Heart left ventricle (tissue), 16 donors: ENCODE results near the gene WDR37. TPM values are rescaled to one million over a fixed set of nuclear protein-coding genes. Genes with fewer than 3 reads are reported as not detected.

Experiments
- ATAC-seq, 4 donors: fragments of 200-7000 bp; cut with Tn5 transposase; one replicate each; pipeline ENCODE4 v1.9.1; 2020 to 2022; ENCODE audit warnings: moderate library complexity in 4 of 4, mild to moderate bottlenecking in 3 of 4, moderate number of reproducible peaks in 1 of 4
- DNase-seq, 5 donors: peaks; one replicate each; pipeline ENCODE4 v3.0.0-alpha.2; 2020
- H3K27ac ChIP-seq, 12 donors: fragments of 200-600 bp; sonication (generic) in 4 of 12; one replicate each; pipeline versions ENCODE4 v1.5.0 to v1.8.0; 2016 to 2022; ENCODE audit warnings: mild to moderate bottlenecking in 2 of 12
- H3K27me3 ChIP-seq, 9 donors: fragments of 200-600 bp; sonication (generic) in 2 of 9; one replicate each; pipeline versions ENCODE4 v1.5.1 to v1.8.0; 2016 to 2022; ENCODE audit warnings: mild to moderate bottlenecking in 3 of 9
- H3K36me3 ChIP-seq, 9 donors: fragments of 200-600 bp; sonication (generic) in 2 of 9; one replicate each; pipeline versions ENCODE4 v1.5.0 to v1.8.0; 2018 to 2022; ENCODE audit warnings: mild to moderate bottlenecking in 2 of 9
- H3K4me1 ChIP-seq, 12 donors: fragments of 200-600 bp; sonication (generic) in 4 of 12; one replicate each; pipeline versions ENCODE4 v1.5.0 to v1.8.0; 2016 to 2022; ENCODE audit warnings: mild to moderate bottlenecking in 3 of 12
- H3K4me3 ChIP-seq, 12 donors: fragments of 200-600 bp; sonication (generic) in 4 of 12; one replicate each; pipeline versions ENCODE4 v1.5.0 to v1.8.0; 2017 to 2022; ENCODE audit warnings: mild to moderate bottlenecking in 9 of 12, moderate library complexity in 4 of 12
- H3K9me3 ChIP-seq, 12 donors: fragments of 200-600 bp; sonication (generic) in 4 of 12; one replicate each; pipeline versions ENCODE4 v1.5.0 to v1.8.0; 2016 to 2022; ENCODE audit warnings: mild to moderate bottlenecking in 1 of 12
- CTCF ChIP-seq, 12 donors: fragments of 200-600 bp; sonication (generic) in 4 of 12; IDR thresholded peaks; one replicate each; pipeline versions ENCODE4 v1.5.0 to v1.8.0; 2018 to 2022; ENCODE audit warnings: antibody characterized with exemption in 12 of 12, mild to moderate bottlenecking in 5 of 12
- POLR2A ChIP-seq, 2 donors: fragments of 450-650 bp; IDR thresholded peaks; one replicate each; pipeline ENCODE4 v1.6.1; 2017; ENCODE audit warnings: antibody characterized with exemption in 2 of 2, mild to moderate bottlenecking in 2 of 2, moderate library complexity in 2 of 2
- WGBS, 4 donors: extraction: QIAGEN DNeasy Blood & Tissue Kit in 2 of 4; methylation state at CpG; one replicate each; pipeline versions ENCODE4 v1.1.5 to v1.1.7; 2013 to 2018; 5-methylcytosine and 5-hydroxymethylcytosine counted together
- intact Hi-C, 10 donors: fragments of 100-400 bp; cut with DNase I; formaldehyde crosslinking; loops; one replicate each; pipeline versions ENCODE4 v1.11.1 to v1.14.2; 2022
- polyA plus RNA-seq, 2 donors: library from polyadenylated mRNA; stranded (reverse); fragments of 200-250 nt; gene quantifications; one replicate each; pipeline ENCODE4 v1.2.3, GENCODE V29; 2013
- total RNA-seq, 9 donors: library from RNA; depleted of rRNA in 2 of 9; stranded (reverse); fragments of >200 nt in 2 of 9; fragmentation: NEBNext Ultra II Directional in 3 of 9; extraction: Animal tissue kit (Norgen Biotek cat#: 25700) in 3 of 9; gene quantifications; one replicate each; pipeline versions ENCODE4 v1.1.0 to v1.2.4, GENCODE V29; 2016 to 2023
- donor health status: ischemic (EF 13 %, LVEDD 7.1; RV severe dilation, severe dysfunction).
- donor health status: healthy with polysubstance abuse.
- donor health status: DM: no; HTN: yes; CAD: no.
- donor health status: DM: no; HTN: no; CAD: no.
- donor health status: ischemic (EF 25% LVEDD 6.9; RV normal size, moderate dysfunction).
- donor health status: ischemic (EF 25% LVEDD 5.7; RV mildly dilated, moderate dysfunction).
- donor health status: healthy.
- donor health status: DM: yes; HTN: yes; CAD: no.
- donor health status: ischemic (EF 35%, LVEDD 5.7; RV mildly dilated, moderate dysfunction).
- donor health status: nonischemic (EF 11% LVEDD 7.7; RV severe dilation, severe dysfunction).
- donor health status: DM: yes; HTN: yes; CAD: no.
- donor health status: PGD.
- donor health status: ischemic (EF 29% LVEDD 5.4; RV normal size, mild dysfunction).
- donor health status: nonischemic (EF 23%, LVEDD 6.1; RV moderate dilation, normal function).

The WDR37 gene
- total and polyA plus RNA-seq, 11 donors = 8.4 to 43.3 (median 26.3) TPM

GRCh38 chr10:1114315-1114714, 58.1 kb downstream of the WDR37 start:
- Histone ChIP-seq H3K4me1 (peaks cover 0 to 20% (median under 1%) of the 10 kb centered on the region in 12 donors), H3K27me3 (no peaks in the 10 kb centered on the region), H3K36me3 (peaks cover 0 to 93% (median 84%) of the 10 kb centered on the region in 9 donors), H3K27ac (no peak overlapping the region), H3K9me3 (no peaks in the 10 kb centered on the region), H3K4me3 (no peak overlapping the region)
- intact Hi-C loops = no loop called here
- ATAC-seq (no peak), DNase-seq (no peak)
- no peak for TF ChIP-seq CTCF (IDR thresholded peaks at IDR 0.05)
- no peak for TF ChIP-seq POLR2A (IDR thresholded peaks at IDR 0.05)
- 80 to 87% (median 86%) methylated on average over 10 of the region's 10 CpGs for WGBS, 4 donors

- no peak overlapping the region for H3K27ac ChIP-seq
- peaks cover 0 to 24% (median 3%) of the 10 kb centered on the region in 12 donors for H3K4me1 ChIP-seq
- no peak overlapping the region for H3K4me3 ChIP-seq
- DNase-seq (no peak), ATAC-seq (peak in 1 of 4 donors; percentile 16)
- H3K9me3 ChIP-seq = no peaks in the 10 kb centered on the region
- peaks cover 0 to 93% (median 83%) of the 10 kb centered on the region in 9 donors for H3K36me3 ChIP-seq
- TF ChIP-seq CTCF (IDR thresholded peaks at IDR 0.05) = no peak
- no peaks in the 10 kb centered on the region for H3K27me3 ChIP-seq
- WGBS, 4 donors = 51 to 70% (median 66%) methylated on average over 12 of the region's 12 CpGs
- intact Hi-C loops = no loop called here
Measured at GRCh38 chr10:1114719-1115606, 58.8 kb downstream of the WDR37 start.

GRCh38 chr10:1115607-1115955, 59.4 kb downstream of the WDR37 start:
- Histone ChIP-seq H3K9me3 (no peaks in the 10 kb centered on the region), H3K27ac (no peak overlapping the region), H3K27me3 (no peaks in the 10 kb centered on the region), H3K4me1 (peaks cover 0 to 19% (median 3%) of the 10 kb centered on the region in 12 donors), H3K36me3 (peaks cover 0 to 93% (median 82%) of the 10 kb centered on the region in 9 donors), H3K4me3 (no peak overlapping the region)
- ATAC-seq = no peak
- TF ChIP-seq CTCF (IDR thresholded peaks at IDR 0.05) (no peak), POLR2A (IDR thresholded peaks at IDR 0.05) (no peak)
- DNase-seq = no peak
- 75 to 84% (median 83%) methylated on average over 6 of the region's 6 CpGs for WGBS, 4 donors
- intact Hi-C loops = no loop called here

GRCh38 chr10:1116051-1116450, 59.9 kb downstream of the WDR37 start:
- H3K36me3 ChIP-seq = peaks cover 0 to 94% (median 82%) of the 10 kb centered on the region in 9 donors
- intact Hi-C loops = no loop called here
- no peak overlapping the region for H3K4me3 ChIP-seq
- H3K27ac ChIP-seq = no peak overlapping the region
- TF ChIP-seq POLR2A (IDR thresholded peaks at IDR 0.05) = no peak
- no peak for TF ChIP-seq CTCF (IDR thresholded peaks at IDR 0.05)
- no peak for DNase-seq
- ATAC-seq = peak in 1 of 4 donors; percentile 20
- 91 to 94% (median 93%) methylated on average over 12 of the region's 12 CpGs for WGBS, 4 donors
- no peaks in the 10 kb centered on the region for H3K9me3 ChIP-seq
- peaks cover 0 to 19% (median 1%) of the 10 kb centered on the region in 12 donors for H3K4me1 ChIP-seq
- H3K27me3 ChIP-seq = no peaks in the 10 kb centered on the region
